Fibroblast of skin of left quadriceps (primary cell): ENCODE results near the gene ANAPC2.

Experiments used
- DNase-seq, 2 experiments: peaks; one replicate each; pipeline ENCODE4 v3.0.0-alpha.2; 2013; ENCODE audit warnings: low read depth in 2 of 2

Gene ANAPC2

DNA sequence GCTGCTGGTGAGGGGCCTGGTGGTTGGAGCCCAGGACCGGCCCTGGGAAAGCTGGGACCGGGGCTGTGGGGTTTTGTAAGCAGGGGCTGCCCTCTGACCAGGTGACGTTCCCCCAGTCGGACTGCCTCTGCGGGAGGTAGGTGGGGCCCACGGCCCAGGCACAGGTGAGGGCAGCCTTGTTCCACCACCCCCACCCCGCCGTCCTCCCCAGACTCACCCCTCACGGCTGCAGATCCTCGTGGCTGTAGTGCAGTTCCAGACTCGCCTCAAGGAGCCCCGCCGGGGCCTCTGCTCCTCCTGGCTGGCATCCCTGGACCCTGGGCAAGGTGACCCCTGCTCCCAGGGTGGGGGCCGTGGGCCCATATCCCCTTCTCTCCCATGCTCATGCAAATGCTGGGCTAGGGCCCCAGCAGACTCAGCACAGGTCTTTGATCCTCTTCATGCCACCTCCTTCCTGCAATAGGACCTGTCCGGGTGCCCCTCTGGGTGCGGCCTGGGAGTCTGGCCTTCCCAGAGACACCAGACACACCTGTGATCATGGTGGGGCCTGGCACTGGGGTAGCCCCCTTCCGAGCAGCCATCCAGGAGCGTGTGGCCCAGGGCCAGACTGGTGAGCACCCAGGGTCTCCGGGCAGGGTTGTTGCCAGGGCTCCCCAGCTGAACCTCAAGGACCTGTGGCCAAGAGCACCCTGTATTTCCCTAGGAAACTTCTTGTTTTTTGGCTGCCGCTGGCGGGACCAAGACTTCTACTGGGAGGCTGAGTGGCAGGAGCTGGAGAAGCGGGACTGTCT, 27.0 kb upstream of the ANAPC2 start:
- DNase-seq = no peak

GRCh38 chr9:137214620-137215019, 26.3 kb upstream of the ANAPC2 start:
- no peak for DNase-seq

- no peak for DNase-seq
These were observed 25.1 kb upstream of the ANAPC2 start for GRCh38 chr9:137213160-137214060.

DNA sequence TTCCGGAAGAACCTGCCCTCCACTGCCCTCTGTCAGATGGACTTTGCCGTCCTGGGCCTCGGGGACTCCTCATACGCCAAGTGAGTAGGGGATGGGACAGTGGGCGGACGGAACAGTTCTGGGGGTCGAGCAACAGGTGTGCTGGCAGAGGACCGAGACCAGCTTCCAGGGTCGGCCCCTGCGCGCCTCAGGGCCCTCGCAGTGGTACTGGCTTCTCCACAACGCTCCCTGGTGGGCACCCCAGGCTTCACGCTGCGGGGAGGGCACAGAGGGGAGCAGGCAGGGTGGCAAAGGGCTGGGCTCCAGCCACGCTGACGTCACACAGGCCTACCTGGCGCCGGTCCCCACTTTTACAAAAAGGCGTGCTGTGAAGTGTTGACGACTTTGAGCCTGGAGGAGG, 24.2 kb upstream of the ANAPC2 start:
- no peak for DNase-seq

DNA sequence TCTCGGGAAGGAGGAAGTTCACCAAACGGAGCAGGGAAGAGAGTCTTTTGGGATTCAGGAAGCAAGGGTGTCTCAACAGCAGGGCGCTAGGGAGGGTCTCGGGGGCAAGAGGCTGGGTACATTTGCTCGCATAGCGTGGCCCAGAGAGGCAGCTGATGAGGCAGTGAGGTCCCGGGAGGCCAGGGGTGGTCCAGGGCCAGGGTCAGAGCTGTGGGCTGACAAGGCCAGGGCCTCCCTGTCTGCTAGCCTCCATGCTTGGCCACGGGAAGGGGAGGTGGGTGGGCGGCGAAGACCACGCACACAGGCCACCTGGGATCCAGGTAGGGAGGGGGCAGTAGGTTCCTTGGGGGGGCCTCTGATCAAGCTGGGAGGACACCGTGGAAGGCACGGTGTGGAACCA, 23.2 kb upstream of the ANAPC2 start:
- no peak for DNase-seq

DNA sequence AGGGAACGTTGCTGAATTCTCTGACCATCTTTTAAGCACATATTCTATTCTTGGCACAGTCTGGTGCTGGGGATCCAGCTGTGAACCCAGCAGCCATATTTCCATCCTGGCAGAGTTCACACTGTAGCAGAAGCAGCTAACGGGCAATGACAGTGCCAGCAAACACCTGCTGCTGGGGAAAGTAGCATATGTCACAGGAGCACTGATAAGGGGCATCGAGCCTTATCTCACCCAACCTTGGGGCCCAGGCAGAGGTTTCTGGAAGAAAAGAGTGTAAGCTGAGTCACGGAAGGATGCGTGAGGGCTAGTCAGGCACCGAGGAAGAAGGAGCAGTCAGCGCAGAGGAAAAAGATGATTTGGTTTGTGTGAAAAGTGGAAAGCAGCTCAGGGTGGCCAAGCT, 18.2 kb upstream of the ANAPC2 start:
- no peak for DNase-seq

- DNase-seq = peak; percentile 57 to 58
These were observed 17.0 kb upstream of the ANAPC2 start, which contains the start of the genes NDOR1 and TMEM203 for GRCh38 chr9:137205126-137206069. NDOR1 (plus strand) TSS chr9:137205700; CDS start chr9:137205778, 78 bp downstream. TMEM203 (minus strand) TSS chr9:137205648; CDS start chr9:137205414, 234 bp downstream.

- no peak for DNase-seq
These were observed 16.4 kb upstream of the ANAPC2 start for GRCh38 chr9:137204731-137205125.

DNA sequence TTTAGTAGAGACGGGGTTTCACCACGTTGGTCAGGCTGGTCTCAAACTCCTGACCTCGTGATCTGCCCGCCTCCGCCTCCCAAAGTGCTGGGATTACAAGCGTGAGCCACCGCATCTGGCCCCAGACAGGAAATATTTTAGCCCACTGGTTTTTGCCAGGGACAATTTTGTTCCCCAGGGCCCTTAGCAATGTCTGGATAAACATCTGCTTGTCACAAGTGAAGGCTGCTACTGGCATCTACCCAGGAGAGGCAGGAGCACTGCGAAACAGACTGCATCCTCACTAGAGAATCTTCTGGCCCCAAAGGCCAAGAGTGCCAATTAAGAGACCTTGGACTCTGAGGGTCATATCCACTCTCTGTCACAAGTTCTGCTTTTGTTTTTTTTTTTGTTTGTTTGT, 14.6 kb upstream of the ANAPC2 start:
- no peak for DNase-seq

GRCh38 chr9:137201205-137201868, 13.0 kb upstream of the ANAPC2 start:
- no peak for DNase-seq

DNA sequence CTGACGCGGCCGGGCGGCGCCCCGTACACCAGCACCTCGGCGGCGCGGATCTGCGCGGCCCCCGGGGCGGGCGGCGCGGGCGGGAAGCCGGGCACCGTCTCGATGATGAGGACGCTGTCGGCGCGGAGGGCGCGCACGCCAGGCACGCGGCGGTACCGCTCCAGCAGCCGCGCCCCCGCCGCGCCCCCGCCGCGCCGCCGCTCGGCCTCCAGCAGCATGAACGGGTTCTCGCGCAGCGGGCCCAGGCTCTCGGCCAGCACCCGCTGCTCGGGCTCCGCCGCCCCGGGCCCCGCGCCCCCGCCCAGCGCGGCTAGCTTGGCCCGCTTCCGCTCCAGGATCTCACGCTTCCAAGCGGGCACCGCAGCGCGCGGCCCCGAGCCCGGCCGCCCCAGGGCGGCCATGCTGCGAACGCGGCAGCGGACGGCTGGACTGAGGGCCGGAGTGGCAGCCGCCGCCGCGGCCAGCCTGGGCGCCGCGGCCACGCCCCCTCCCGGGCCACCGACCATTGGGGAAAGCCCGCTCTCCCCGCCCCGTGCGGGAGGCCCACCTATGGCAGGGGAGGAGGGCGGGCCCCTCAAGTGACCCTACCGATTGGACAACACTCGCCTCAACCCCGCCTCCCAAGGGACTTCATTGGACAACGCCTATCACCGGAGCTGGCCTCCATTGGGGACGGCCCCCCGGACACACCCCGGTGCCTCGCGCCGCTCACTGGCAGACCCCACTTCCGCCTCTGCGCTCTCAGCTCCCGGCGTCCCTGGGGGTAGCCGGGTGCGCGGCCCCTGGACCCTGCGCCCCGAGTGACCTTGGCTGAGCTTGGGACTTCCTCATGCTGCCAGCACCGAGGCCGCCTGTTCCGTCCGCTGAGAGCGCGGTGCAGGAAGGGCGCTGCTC, 12.2 kb upstream of the ANAPC2 start, which contains the start of gene TPRN:
Gene TPRN (minus strand): TSS at position 431 of the 894 bp plus-strand sequence. CDS start 30 bp downstream, at position 401.
- peak; percentile 99 for DNase-seq

GRCh38 chr9:137199411-137200121, 11.2 kb upstream of the ANAPC2 start:
- no peak for DNase-seq

GRCh38 chr9:137198902-137199283, 10.5 kb upstream of the ANAPC2 start:
- DNase-seq = no peak

DNA sequence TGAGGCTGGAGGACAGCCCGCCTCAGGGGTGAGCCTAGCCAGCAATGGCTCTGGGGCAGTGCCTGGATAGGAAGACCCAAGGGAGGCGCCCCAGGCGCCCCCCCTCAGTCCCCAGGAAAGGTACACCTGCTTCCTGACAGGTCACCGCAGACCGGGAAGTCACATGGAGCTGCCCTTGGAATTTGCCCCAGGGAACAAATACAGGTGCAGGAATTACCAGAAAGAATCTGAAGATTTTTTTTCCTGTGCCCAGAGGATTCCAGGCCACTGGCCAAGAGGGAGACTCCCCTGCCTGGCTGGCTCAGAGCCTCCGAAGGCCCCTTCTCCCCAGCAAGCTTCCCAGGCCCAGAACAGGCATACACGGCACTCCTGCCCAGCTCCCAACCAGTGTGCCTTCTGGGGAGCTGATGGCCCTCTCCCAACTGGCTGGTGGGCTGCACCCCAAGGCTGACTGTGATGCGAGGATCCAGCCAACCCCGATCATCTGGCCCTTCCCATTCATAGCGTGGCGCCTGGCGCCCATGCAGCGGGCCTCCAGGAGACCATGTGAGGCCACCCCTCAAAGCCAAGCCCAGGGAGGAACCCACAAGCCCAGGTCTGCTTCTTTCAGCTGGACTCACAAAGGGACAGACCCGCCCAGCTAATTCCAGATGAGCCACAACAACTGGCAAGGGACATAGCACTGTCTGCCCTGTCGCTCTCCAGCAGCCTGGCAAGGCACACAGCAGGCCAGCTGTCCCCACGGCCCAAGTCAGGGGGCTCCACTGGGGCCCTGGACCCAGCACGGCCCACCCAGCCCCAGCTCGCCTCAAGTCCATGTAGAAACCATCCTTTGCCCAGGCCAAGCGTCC, 9.9 kb upstream of the ANAPC2 start:
- DNase-seq = no peak

DNA sequence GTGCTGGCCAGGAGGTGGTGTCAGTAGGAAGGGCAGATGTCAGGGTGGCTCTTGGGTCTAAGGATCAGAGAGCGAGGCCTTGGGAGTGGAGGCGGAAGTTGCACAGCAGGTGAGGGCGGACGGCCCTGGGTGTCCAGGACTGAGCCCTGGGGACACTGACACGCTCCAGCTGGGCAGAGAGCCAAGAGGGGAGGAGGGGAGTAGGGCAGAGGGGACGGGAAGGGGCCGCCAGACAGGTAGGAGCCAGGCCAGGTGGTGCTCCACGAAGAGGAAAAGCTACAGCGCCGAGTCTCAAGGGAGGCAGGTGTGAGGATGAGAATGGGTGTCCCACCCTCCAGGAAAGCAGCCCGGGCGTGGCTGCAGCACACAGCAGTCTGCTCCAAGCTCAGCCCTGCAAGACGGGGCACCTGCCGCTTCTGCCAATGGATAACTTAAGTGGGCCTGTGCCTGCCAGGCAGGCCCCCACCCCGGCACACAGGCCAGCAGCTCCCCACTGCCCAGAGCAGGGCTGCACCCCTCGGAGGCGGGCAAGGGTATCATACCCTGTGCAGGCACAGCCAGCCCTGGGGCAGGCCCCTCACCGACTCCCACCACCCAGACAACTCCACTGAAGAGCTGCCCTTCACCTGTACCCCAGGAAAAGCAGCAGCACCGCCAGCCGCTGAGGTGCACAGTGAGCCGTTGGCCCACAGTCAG, 7.3 kb upstream of the ANAPC2 start:
- DNase-seq = no peak

GRCh38 chr9:137194909-137195308, 6.5 kb upstream of the ANAPC2 start:
- no peak for DNase-seq

- no peak for DNase-seq
These were observed 6.0 kb upstream of the ANAPC2 start for GRCh38 chr9:137194388-137194787.

GRCh38 chr9:137193771-137194170, 5.4 kb upstream of the ANAPC2 start:
- DNase-seq = no peak
